HG03139 (cell line): ENCODE data around the gene THTPA.

ENCODE experiments used
- ATAC-seq: cut with Tn5 transposase; IDR thresholded peaks from one replicate; pipeline ENCODE4 v1.9.1; 2021; ENCODE audit not compliant: unreplicated experiment

The THTPA gene

GRCh38 chr14:23567186-23568020, 11.3 kb downstream of the THTPA start, which contains the start of gene AP1G2:
AP1G2 (minus strand) TSS chr14:23567791; CDS start chr14:23567314, 477 bp downstream.
- peak; percentile 85 for ATAC-seq

GRCh38 chr14:23568021-23568599, 12.0 kb downstream of the THTPA start:
- ATAC-seq: no peak

- ATAC-seq: no peak
Observed at GRCh38 chr14:23568600-23569331, 12.7 kb downstream of the THTPA start.

- no peak for ATAC-seq
Observed at GRCh38 chr14:23569443-23570151, 13.5 kb downstream of the THTPA start.

GRCh38 chr14:23570806-23571483, 14.9 kb downstream of the THTPA start:
- no peak for ATAC-seq

- no peak for ATAC-seq
Observed at GRCh38 chr14:23571701-23572523, 15.8 kb downstream of the THTPA start.

- no peak for ATAC-seq
Observed at GRCh38 chr14:23572524-23572828, 16.4 kb downstream of the THTPA start.

- ATAC-seq: no peak
Observed at GRCh38 chr14:23572836-23573235, 16.8 kb downstream of the THTPA start.

GRCh38 chr14:23573384-23574015, 17.4 kb downstream of the THTPA start:
- ATAC-seq: no peak

- ATAC-seq: no peak
Observed at GRCh38 chr14:23577004-23577681, 21.1 kb downstream of the THTPA start.

GRCh38 chr14:23577710-23578392, 21.8 kb downstream of the THTPA start:
- no peak for ATAC-seq

GRCh38 chr14:23578560-23579310, 22.7 kb downstream of the THTPA start, which contains the start of gene JPH4:
JPH4 (minus strand) TSS chr14:23578790; CDS start chr14:23577453, 1,337 bp downstream.
- ATAC-seq: no peak

GRCh38 chr14:23579311-23579630, 23.2 kb downstream of the THTPA start:
- ATAC-seq: no peak

GRCh38 chr14:23579739-23580138, 23.7 kb downstream of the THTPA start:
- ATAC-seq: no peak

- ATAC-seq: no peak
Observed at GRCh38 chr14:23580152-23580926, 24.3 kb downstream of the THTPA start.

- ATAC-seq: no peak
Observed at GRCh38 chr14:23580948-23581281, 24.8 kb downstream of the THTPA start.
